MM.1S (cell line): ENCODE measurements around the gene DMRTA2.

Source experiments
- DNase-seq: peaks from one replicate; pipeline ENCODE4 v3.0.0-alpha.2; 2015
- H2AFZ ChIP-seq: fragments of 300-600 bp; sonication (generic); 2 replicates; pipeline ENCODE4 v1.6.0; 2016; ENCODE audit warnings: antibody characterized with exemption, low read length
- H3F3A ChIP-seq: fragments of 300-600 bp; sonication (generic); 2 replicates; pipeline ENCODE4 v1.6.1; 2016; ENCODE audit warnings: mild to moderate bottlenecking, antibody characterized with exemption, low read length, moderate library complexity, mixed read lengths; ENCODE audit not compliant: insufficient read depth
- H3K27ac ChIP-seq: fragments of 300-600 bp; sonication (generic); 2 replicates; pipeline ENCODE4 v1.5.1; 2016; ENCODE audit warnings: mild to moderate bottlenecking, low read length
- H3K27me3 ChIP-seq: fragments of 300-600 bp; sonication (generic); replicated peaks from 2 replicates; pipeline ENCODE4 v1.6.0; 2016; ENCODE audit warnings: low read length; ENCODE audit not compliant: insufficient read depth
- H3K36me3 ChIP-seq: fragments of 300-600 bp; sonication (generic); replicated peaks from 2 replicates; pipeline ENCODE4 v1.6.1; 2016; ENCODE audit warnings: mild to moderate bottlenecking, low read length, mixed read lengths; ENCODE audit not compliant: insufficient read depth
- H3K4me1 ChIP-seq: fragments of 300-600 bp; sonication (generic); 2 replicates; pipeline ENCODE4 v1.6.1; 2016; ENCODE audit warnings: low read length, mixed read lengths
- H3K4me2 ChIP-seq: fragments of 300-600 bp; sonication (generic); 2 replicates; pipeline ENCODE4 v1.6.0; 2016; ENCODE audit warnings: low read depth, low read length
- H3K4me3 ChIP-seq: fragments of 300-600 bp; sonication (generic); 2 replicates; pipeline ENCODE4 v1.5.1; 2016; ENCODE audit warnings: low read length, mixed read lengths
- H3K79me2 ChIP-seq: fragments of 300-600 bp; sonication (generic); 2 replicates; pipeline ENCODE4 v1.6.1; 2016; ENCODE audit warnings: mixed run types, low read length, mixed read lengths
- H3K9ac ChIP-seq: fragments of 300-600 bp; sonication (generic); 2 replicates; pipeline ENCODE4 v1.6.1; 2016; ENCODE audit warnings: low read length, mixed read lengths
- H3K9me2 ChIP-seq: fragments of 300-600 bp; sonication (generic); replicated peaks from 2 replicates; pipeline ENCODE4 v1.6.1; 2016; ENCODE audit warnings: mild to moderate bottlenecking, low read length, mixed read lengths; ENCODE audit not compliant: insufficient read depth
- H3K9me3 ChIP-seq: fragments of 300-600 bp; sonication (generic); replicated peaks from 2 replicates; pipeline ENCODE4 v1.6.1; 2016; ENCODE audit warnings: mild to moderate bottlenecking, low read length, mixed read lengths; ENCODE audit not compliant: insufficient read depth
- H4K20me1 ChIP-seq: fragments of 300-600 bp; sonication (generic); 2 replicates; pipeline ENCODE4 v1.6.1; 2016; ENCODE audit warnings: mild to moderate bottlenecking, low read length, moderate library complexity, mixed read lengths; ENCODE audit not compliant: insufficient read depth
- EZH2 ChIP-seq: fragments of 300-600 bp; sonication (generic); optimal IDR thresholded peaks from 2 replicates; pipeline ENCODE3; 2017; ENCODE audit warnings: low read depth, mild to moderate bottlenecking, antibody characterized with exemption, low read length, mixed read lengths
- EZH2phosphoT487 ChIP-seq: fragments of 300-600 bp; sonication (generic); IDR thresholded peaks from 2 replicates; pipeline ENCODE4 v1.6.1; 2018; ENCODE audit warnings: antibody characterized with exemption, low read length
- TF ChIP-seq, protein P1 (sequence below): fragments of 300-600 bp; sonication (generic); IDR thresholded peaks from 2 replicates; pipeline ENCODE4 v1.5.1; 2016; ENCODE audit warnings: antibody characterized with exemption, low read length, mixed read lengths

Gene DMRTA2

DNA sequence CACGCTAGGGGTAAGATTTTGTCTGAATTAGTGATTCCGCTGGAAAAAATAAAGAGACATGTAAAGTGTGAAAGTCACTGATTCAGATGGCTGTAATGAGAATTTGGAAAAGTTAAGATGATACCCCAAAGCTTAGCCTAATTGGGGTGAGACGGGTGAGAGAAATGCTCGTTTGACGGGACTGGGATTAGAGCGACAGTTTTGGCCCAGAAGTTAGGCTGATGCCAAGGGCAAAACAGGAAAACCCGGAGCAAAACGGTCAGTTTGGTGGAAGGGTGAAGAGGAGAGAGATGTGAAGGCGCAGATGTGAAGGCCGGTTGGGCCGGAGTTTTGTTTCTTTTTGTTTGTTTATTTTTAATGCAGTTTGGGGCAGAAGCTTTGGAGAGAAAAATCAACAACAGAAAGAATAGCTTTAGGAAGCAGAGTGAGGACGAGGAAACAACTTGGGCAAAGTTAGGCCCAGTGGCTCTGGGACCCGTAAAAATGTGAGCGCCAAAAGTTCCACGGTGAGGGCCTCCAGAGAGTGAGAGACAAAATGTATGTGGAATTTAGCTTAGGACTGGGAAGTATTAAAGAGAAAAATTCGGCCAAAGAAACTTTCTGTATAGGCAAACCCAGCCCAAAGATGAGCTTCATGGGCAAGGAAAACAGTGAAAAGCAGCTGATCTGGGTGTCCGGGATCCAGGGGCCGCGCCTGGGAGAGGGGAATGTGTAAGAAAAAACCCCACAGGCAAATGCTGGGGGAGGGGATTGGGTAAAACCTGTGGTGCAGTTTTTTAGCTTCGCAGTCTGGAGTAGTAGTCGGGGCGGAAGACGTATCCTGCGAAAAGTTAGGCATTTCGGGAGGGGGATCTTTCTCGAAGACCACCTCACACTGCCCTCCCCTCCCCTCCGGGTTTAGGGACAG is 1.2 kb downstream of the DMRTA2 start:
- Histone ChIP-seq H3K4me3 (no peak overlapping the region), H3K27ac (no peak overlapping the region), H3F3A (no peaks in the 10 kb centered on the region), H3K79me2 (no peaks in the 10 kb centered on the region), H3K9me3 (no peaks in the 10 kb centered on the region), H2AFZ (no peak overlapping the region), H3K4me1 (no peaks in the 10 kb centered on the region), H4K20me1 (no peaks in the 10 kb centered on the region), H3K9me2 (no peaks in the 10 kb centered on the region), H3K36me3 (no peaks in the 10 kb centered on the region), H3K9ac (no peak overlapping the region), H3K4me2 (no peak overlapping the region), H3K27me3 (no peaks in the 10 kb centered on the region; the same call in 1 of the 2 replicates)
- TF ChIP-seq EZH2phosphoT487 (no peak), EZH2 (no peak)
- TF ChIP-seq, protein P1, sequence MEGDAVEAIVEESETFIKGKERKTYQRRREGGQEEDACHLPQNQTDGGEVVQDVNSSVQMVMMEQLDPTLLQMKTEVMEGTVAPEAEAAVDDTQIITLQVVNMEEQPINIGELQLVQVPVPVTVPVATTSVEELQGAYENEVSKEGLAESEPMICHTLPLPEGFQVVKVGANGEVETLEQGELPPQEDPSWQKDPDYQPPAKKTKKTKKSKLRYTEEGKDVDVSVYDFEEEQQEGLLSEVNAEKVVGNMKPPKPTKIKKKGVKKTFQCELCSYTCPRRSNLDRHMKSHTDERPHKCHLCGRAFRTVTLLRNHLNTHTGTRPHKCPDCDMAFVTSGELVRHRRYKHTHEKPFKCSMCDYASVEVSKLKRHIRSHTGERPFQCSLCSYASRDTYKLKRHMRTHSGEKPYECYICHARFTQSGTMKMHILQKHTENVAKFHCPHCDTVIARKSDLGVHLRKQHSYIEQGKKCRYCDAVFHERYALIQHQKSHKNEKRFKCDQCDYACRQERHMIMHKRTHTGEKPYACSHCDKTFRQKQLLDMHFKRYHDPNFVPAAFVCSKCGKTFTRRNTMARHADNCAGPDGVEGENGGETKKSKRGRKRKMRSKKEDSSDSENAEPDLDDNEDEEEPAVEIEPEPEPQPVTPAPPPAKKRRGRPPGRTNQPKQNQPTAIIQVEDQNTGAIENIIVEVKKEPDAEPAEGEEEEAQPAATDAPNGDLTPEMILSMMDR, result no peak
- no peak for DNase-seq

DNA sequence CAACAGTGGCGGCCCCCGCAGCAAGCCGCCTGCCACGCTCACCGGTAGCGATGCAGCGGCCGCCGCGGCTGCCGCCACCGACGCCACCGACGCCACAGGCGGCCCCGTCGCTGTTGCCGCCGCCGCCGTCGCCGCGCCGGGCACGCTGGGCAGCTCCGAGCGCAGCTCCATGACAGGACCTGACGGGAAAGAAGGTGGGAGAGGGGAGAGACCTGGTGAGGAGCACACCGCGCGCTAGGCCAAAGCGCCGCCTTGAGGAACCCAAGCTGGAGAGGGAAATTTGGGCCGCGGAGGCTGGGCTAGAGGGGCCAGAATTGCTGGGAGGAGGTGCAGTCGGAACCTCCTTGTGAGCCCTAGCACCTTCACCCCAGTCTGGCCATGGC is 1.9 kb downstream of the DMRTA2 start:
- DNase-seq, result no peak
- Histone ChIP-seq H3K27me3 (no peaks in the 10 kb centered on the region), H3K4me1 (no peaks in the 10 kb centered on the region), H3K79me2 (no peaks in the 10 kb centered on the region), H4K20me1 (no peaks in the 10 kb centered on the region), H3K9ac (no peak overlapping the region), H3K27ac (no peak overlapping the region), H3K9me3 (no peaks in the 10 kb centered on the region), H3K4me3 (no peak overlapping the region), H3F3A (no peaks in the 10 kb centered on the region), H3K36me3 (no peaks in the 10 kb centered on the region), H3K4me2 (no peak overlapping the region), H3K9me2 (no peaks in the 10 kb centered on the region), H2AFZ (no peak overlapping the region)
- no peak for TF ChIP-seq EZH2phosphoT487
- TF ChIP-seq, protein P1, result no peak
- no peak for TF ChIP-seq EZH2

DNA sequence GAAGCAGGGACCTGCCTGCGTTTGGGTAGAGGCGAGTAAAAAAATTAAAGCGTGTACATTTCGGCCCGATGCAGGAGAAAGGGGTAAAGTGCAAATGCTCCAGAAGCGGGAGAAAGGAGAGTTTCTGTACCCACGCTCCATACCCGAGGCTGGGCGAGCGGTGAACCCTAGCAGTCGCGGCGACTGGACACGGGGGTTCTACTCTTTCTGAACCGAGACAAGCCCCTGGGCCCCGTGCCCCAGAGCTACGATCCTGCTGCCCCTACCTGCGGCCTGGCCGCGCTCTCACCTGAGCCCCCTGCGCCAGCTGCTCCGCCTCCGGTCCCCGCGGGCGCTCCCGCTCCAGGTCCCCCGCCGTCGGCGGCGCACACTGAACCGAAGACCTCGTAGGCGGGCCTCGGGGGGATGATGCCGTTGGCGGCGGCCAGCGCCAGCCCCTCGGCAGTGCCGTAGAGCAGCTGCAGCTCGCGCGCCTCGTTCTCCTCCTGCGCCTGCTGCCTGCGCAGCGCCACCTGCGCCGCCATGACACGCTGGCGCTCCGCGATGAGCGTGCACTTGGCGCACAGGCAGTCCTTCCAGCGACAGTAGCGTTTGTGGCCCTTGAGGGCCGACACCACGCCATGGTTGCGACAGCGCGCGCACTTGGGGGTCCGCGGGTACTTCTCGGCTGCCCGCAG is 2.4 kb downstream of the DMRTA2 start:
- H3K4me3 ChIP-seq, result no peak overlapping the region
- H3K27me3 ChIP-seq, result no peaks in the 10 kb centered on the region
- no peak overlapping the region for H2AFZ ChIP-seq

More for the DNA sequence above, 2.4 kb downstream of the DMRTA2 start:
- no peak for DNase-seq
- no peak overlapping the region for H3K27ac ChIP-seq
- H3K9ac ChIP-seq, result no peak overlapping the region
- H3K4me2 ChIP-seq, result no peak overlapping the region
- no peaks in the 10 kb centered on the region for H3K79me2 ChIP-seq
- TF ChIP-seq EZH2, result no peak
- TF ChIP-seq, protein P1, result no peak
- no peak for TF ChIP-seq EZH2phosphoT487
- no peaks in the 10 kb centered on the region for H3K36me3 ChIP-seq
- no peaks in the 10 kb centered on the region for H3F3A ChIP-seq
- H3K9me3 ChIP-seq, result no peaks in the 10 kb centered on the region
- no peaks in the 10 kb centered on the region for H4K20me1 ChIP-seq
- H3K4me1 ChIP-seq, result no peaks in the 10 kb centered on the region
- H3K9me2 ChIP-seq, result no peaks in the 10 kb centered on the region
